ENCODE data around the gene HDAC5.

GRCh38 chr17:44164476-44164875 lies 41.0 kb upstream of the HDAC5 start:
- TF ChIP-seq EZH2 (IDR thresholded peaks at IDR 0.05; ENCODE audit: borderline replicate concordance, low read length) (no peak), CTCF (IDR thresholded peaks at IDR 0.05; ENCODE audit: low read length) (no peak)

All from OCI-LY1 (cell line).